Activated CD4-positive, alpha-beta T cell treated with anti-CD3 and anti-CD28 coated beads for 48 hours (primary cell): ENCODE results near the gene LACTB.

Source experiments
- DNase-seq: peaks from one replicate; pipeline ENCODE4 v3.0.0-alpha.2; 2020

The LACTB gene

DNA sequence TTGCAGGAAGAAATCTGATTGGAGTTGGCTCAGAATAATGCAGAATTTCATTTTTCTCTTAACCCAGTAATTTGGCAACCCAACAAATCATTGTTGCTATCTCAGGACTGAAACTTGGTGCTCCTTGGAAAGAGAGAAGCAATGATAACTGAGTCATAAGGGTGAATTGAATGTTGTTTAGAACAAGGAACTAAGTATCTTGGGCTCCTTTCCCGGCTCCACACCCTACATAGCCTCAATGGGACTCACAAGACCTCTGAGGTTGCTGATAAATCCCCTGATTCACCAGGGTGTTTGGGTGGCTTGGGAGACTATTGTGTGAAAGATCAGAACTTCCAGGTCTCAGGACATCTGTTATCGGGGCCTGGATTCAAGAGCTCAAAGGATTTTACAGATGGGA is 60.0 kb downstream of the LACTB start:
- DNase-seq = no peak

DNA sequence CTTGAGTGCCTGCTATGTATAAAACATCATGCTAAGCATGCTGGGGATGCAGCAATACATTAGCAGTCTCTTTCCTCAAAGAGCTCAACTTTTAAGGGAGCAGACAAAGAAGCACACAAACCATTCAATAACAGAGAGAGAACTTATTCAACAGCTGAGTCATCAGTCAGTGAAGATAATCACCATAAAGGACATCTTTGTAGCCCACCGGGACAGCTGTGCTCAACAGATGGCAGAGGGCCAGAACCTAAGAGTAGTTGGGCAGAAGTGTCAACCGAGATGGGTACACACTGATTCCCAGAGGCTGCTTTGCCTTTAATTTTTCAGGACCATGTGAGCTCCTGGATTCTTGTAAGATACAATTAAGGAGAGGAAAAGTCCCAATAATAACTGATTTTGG is 63.5 kb downstream of the LACTB start:
- DNase-seq = no peak

DNA sequence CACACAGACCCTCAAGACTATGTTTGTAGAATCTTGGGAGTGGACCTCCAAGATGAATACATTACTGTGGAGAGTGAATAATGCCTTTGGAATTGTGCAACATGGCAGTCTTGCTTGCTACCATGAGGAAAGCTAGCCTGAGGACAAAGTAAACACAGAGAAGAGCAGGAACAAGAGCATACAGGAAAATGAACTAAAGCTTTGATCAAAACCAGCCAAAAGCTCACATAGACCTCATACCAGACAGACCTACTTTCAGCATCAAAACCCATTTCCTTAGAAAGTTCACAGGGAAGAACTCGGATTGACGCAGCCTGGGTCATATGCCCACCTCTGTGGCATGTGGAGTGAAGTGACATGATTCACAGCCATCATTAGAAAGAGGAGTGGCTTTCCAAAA is 64.4 kb downstream of the LACTB start:
- no peak for DNase-seq

DNA sequence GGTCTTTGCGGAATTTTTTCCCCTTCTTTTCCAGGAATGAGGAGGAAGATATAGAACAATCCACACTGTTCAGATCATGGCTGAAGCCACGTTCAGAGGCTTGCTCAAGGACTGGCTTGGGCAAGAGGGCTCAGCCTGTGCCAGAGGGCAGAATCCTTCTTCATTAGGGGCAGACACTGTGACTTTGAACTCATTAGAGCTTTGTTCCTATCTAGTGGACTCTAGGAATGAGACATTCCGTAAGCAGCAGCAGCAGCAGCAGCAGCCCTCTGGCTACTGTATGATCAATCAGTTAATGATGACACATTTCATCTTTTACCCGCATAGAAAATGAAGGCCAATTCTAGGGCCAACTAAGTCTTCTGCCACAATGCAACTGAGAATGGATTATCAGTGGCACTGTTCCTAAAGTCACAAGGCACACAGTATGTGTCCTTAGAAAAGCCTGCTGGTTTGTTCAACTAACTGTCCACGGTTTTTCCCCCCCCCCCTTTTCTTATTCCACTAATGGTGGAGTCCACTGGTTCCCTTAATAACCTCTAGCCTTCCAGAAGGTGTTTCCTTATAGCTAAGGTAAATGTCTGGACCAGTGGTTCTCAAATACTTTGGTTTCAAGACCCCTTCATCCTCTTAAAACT is 66.0 kb downstream of the LACTB start:
- DNase-seq = no peak

DNA sequence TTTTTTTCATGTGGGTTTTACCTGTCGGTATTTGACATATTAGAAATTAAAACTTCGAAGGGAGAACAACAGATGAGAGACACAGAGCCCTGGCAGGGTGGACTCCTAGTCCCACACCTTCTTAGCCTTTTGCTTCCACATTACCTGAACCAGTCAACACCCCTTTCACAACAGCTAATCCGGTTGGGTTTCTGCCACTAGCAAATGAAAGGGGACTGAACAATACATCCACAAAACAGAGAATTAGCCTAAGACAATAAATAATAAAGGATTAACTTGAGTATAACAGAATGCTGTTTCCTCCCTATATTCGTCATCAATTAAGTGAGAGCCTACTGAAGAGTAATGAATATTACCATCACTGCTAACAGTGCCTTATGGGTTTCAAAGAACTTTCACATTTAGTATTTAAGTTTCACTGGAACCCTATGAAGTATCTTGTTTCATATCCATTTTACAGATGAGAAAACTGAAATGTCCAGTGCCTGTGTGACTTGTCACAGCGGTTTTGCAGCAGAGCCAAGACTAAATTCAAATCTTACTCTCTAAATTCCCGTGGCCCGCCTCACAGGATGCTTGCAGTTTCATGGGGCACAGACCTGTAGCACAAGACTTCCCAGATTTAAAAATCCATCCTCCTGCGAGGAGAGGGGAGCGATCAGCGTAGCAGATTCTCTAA is 66.7 kb downstream of the LACTB start:
- peak; percentile 43 for DNase-seq

DNA sequence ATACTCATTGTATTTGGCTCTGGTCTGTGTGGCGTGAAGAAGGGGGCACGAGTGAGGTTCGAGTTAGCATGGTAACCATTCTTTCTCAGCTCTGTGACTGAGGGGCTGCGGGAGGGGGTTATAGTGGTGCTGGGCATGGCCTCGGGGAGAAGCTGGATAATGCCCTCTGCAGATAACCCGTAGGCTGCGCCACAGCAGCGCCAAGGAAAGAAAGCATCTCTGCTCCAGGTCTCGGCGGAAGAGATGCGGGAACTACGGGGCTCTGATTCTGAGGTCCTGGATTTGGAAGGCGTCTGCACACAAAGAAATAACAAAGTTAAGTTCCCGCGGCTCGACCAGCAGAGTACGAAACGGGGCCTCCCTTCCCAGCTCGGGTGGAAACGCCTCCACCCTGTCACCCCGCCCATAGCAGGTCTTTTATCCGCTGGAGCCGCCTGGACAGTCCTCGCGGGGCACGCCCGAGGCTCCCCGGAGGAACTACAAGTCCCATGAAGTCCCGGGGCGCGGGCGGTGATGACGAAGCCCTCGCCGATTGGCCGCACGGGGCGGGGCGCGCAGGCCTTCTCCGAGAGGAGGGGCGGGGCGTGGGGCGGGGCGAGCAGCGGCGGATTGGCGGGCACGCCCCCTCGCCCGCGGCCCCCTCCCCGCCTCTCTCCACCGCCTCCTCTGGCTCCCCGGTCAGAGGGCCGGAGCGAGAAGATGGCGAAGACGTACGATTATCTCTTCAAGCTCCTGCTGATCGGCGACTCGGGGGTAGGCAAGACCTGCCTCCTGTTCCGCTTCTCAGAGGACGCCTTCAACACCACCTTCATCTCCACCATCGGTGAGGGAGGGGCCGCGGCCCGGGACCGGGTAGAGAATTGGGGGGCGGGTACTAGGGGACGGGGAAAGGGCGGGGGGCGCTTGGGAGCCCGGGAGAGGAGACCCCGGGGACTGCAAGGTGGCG is 67.5 kb downstream of the LACTB start, which contains the start of gene RAB8B:
Gene RAB8B, plus strand, starts transcription at position 681 of the 946 bp plus-strand sequence. Its CDS starts 19 bp downstream, at position 700.
- peak; percentile 99 for DNase-seq

DNA sequence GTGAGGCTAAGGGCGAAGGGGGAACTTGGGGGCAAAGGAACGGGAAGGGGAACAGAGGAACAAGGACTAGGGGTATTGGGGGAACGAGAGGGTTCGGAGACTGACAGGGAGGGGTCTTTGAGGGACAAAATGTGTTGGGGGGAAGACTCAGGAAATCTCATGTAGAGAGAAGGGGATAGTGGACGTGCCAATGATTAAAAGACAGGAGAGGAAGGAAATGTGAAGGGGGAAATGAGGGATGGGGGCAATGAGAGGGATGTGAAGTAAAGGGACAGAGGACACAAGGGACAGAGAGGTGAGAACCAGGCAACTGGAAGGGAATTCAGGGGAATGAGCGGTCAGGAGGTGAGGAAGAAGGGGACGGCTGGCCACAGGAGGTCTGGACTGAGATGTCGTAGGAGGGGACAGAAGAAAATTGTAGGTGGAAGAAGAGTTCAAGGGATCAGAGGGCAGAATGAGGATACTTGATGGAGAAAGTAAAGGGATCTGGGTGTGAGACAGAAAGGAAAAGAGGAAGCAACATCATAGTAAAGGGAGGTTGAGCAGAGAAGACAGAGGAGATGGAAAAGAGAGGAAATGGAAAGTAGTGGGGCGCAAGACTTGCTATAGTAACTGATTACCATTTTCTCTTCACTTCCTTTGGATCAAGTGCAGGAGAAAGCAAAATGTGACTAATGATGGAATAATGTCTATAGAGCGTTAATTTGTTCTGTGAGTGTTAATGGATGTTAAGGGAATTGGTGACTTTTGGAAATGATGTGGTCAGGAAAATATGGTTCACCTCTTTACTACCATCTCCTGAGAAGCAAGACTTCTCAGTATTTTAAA is 68.5 kb downstream of the LACTB start:
- no peak for DNase-seq

DNA sequence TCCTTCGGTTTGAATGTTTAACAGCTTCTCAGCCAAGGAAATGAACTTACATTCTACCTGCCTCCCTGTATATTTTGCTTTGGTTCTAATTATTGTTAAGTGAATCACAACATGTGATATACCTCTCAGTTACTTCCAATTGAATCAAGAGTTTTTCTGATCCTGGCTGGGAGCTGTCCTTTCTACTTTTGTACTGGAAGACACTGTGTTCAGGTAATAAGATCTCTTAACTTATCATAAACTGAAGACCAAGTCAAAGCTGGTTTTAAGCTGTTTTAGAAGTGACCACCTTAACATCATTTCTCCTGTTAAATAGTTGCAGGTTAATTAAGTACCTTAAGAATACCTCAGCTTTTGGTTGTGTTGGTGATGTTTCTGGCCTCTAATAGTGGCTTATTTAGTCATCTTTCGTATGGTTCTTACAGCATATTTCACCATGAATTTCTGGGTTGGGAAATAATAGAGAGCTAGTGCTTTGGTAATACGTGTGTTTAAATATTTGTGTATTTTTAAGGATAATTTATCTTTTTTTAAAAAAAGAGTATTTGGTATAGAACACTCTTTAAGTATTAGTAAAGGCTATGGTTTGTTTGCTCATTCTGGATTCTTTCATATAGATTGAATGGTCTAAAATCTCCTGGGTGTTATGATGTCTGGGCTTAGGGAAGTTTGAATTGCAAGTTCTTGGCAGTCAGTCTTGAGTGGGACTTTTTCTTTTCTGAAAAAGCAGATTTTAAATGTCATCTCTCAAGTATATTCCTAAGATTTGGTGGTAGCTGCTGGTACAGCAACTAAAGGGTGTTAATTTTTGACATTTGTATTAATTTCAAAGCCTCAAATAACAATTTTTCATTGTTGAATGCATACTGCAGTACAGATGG is 69.3 kb downstream of the LACTB start:
- DNase-seq = no peak
